Thymus (tissue), 11 donors: ENCODE measurements around the gene CACNA2D4. TPM values are rescaled to one million over a fixed set of nuclear protein-coding genes. Genes with fewer than 3 reads are reported as not detected.

Experiments
- DNase-seq, 9 donors: peaks; one replicate each; pipeline ENCODE4 v3.0.0-alpha.2; 2013; ENCODE audit warnings: low spot score in 9 of 9, low read depth in 6 of 9, missing footprints in 1 of 9
- H3K27ac ChIP-seq, 2 donors: one replicate each; pipeline ENCODE4 v1.5.1; 2013; ENCODE audit warnings: control low read depth in 1 of 2, low read depth in 1 of 2, low read length in 1 of 2, mild to moderate bottlenecking in 1 of 2, moderate library complexity in 1 of 2
- H3K27me3 ChIP-seq, 2 donors: one replicate each; pipeline ENCODE4 v1.5.1; 2013; ENCODE audit warnings: low read length in 1 of 2; ENCODE audit not compliant: control insufficient read depth in 2 of 2, insufficient read depth in 1 of 2
- H3K36me3 ChIP-seq, 2 donors: one replicate each; pipeline ENCODE4 v1.5.1; 2013; ENCODE audit warnings: low read length in 1 of 2, mild to moderate bottlenecking in 1 of 2, moderate library complexity in 1 of 2; ENCODE audit not compliant: control insufficient read depth in 2 of 2, insufficient read depth in 2 of 2
- H3K4me1 ChIP-seq, 2 donors: one replicate each; pipeline ENCODE4 v1.5.1; 2013; ENCODE audit warnings: low read length in 2 of 2; ENCODE audit not compliant: control insufficient read depth in 2 of 2, insufficient read depth in 2 of 2
- H3K4me3 ChIP-seq, 2 donors: one replicate each; pipeline ENCODE4 v1.5.1; 2013; ENCODE audit warnings: low read length in 2 of 2, control low read depth in 1 of 2, mild to moderate bottlenecking in 1 of 2
- H3K9me3 ChIP-seq, 2 donors: one replicate each; pipeline ENCODE4 v1.5.1; 2013; ENCODE audit warnings: low read length in 1 of 2, mild to moderate bottlenecking in 1 of 2; ENCODE audit not compliant: control insufficient read depth in 2 of 2, insufficient read depth in 1 of 2
- WGBS: extraction: QIAGEN DNeasy Blood & Tissue Kit; methylation state at CpG from one replicate; pipeline ENCODE4 v1.1.7; 2013; 5-methylcytosine and 5-hydroxymethylcytosine counted together
- polyA plus RNA-seq: library from polyadenylated mRNA; stranded (reverse); fragments of 200-250 nt; gene quantifications from one replicate; pipeline ENCODE4 v1.2.3, GENCODE V29; 2013
- total RNA-seq: library from RNA; stranded (reverse); fragments of 120-200 nt; gene quantifications from one replicate; pipeline ENCODE4 v1.2.4, GENCODE V29; 2013
- donor health status: healthy.

Gene CACNA2D4
- total and polyA plus RNA-seq, 2 donors: 4.9 to 5.1 TPM

GRCh38 chr12:1837541-1838204, 80.8 kb downstream of the CACNA2D4 start:
- Histone ChIP-seq H3K4me1 (peaks cover 0 to 6% of the 10 kb centered on the region in 2 donors), H3K27me3 (peaks cover 0 to 17% of the 10 kb centered on the region in 2 donors), H3K36me3 (no peaks in the 10 kb centered on the region), H3K4me3 (no peak overlapping the region), H3K27ac (no peak overlapping the region), H3K9me3 (no peaks in the 10 kb centered on the region)
- 97% methylated on average over 12 of the region's 12 CpGs for WGBS
- DNase-seq: no peak

DNA sequence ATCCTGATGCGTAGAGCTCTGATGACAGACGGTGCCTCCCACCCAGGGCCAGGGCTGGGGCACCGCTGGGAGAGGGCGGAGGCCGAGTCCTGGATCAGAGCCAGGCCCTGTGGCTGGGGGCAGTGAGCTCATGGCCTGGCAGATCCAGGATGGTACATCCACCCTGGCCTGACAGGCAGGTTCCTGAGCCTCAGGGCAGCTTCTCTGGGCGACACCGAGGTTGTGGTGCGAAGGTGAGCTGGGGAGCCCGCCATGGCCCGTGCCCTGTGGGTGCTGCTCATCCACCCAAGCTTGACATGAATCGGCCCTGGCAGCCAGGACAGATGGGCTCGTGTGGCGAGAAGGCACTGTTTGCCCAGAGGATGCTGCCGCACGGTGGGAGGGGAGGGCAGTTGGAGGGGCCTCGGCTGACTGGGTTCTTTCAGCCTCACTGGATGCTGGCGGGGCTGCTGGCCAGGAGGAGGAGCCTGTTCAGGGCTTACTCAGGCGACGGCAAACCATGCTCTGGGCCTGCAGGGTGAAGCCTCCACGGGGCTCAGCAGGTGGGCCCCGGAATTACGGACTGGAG, 81.5 kb downstream of the CACNA2D4 start:
- DNase-seq: no peak
- peaks cover 0 to under 1% of the 10 kb centered on the region in 2 donors for H3K4me1 ChIP-seq

GRCh38 chr12:1836241-1836803, 82.1 kb downstream of the CACNA2D4 start:
- Histone ChIP-seq H3K27me3 (peaks cover 6 to 27% of the 10 kb centered on the region in 2 donors), H3K27ac (no peak overlapping the region), H3K36me3 (no peaks in the 10 kb centered on the region), H3K9me3 (no peaks in the 10 kb centered on the region), H3K4me3 (no peak overlapping the region), H3K4me1 (peaks cover 0 to 2% of the 10 kb centered on the region in 2 donors)
- no peak for DNase-seq
- WGBS: 90% methylated on average over 7 of the region's 7 CpGs

More for the DNA sequence above, 81.5 kb downstream of the CACNA2D4 start:
- no peak overlapping the region for H3K4me3 ChIP-seq
- no peak overlapping the region for H3K27ac ChIP-seq
- no peaks in the 10 kb centered on the region for H3K9me3 ChIP-seq
- peaks cover under 1 to 21% of the 10 kb centered on the region in 2 donors for H3K27me3 ChIP-seq
- H3K36me3 ChIP-seq: no peaks in the 10 kb centered on the region
- 92% methylated on average over 22 of the region's 22 CpGs for WGBS

- H3K27ac ChIP-seq: no peak overlapping the region
- WGBS: 91% methylated on average over 22 of the region's 22 CpGs
- no peak for DNase-seq
- peaks cover 9 to 33% of the 10 kb centered on the region in 2 donors for H3K27me3 ChIP-seq
- no peak overlapping the region for H3K4me3 ChIP-seq
- H3K9me3 ChIP-seq: no peaks in the 10 kb centered on the region
- no peaks in the 10 kb centered on the region for H3K36me3 ChIP-seq
- H3K4me1 ChIP-seq: peaks cover 0 to 3% of the 10 kb centered on the region in 2 donors
These were observed 83.0 kb downstream of the CACNA2D4 start for GRCh38 chr12:1835211-1836131.

GRCh38 chr12:1834186-1834925, 84.1 kb downstream of the CACNA2D4 start:
- 93% methylated on average over 34 of the region's 34 CpGs for WGBS
- no peaks in the 10 kb centered on the region for H3K9me3 ChIP-seq
- no peak overlapping the region for H3K27ac ChIP-seq
- peaks cover 0 to 3% of the 10 kb centered on the region in 2 donors for H3K4me1 ChIP-seq
- peaks cover 9 to 44% of the 10 kb centered on the region in 2 donors for H3K27me3 ChIP-seq
- DNase-seq: no peak
- no peaks in the 10 kb centered on the region for H3K36me3 ChIP-seq
- H3K4me3 ChIP-seq: no peak overlapping the region

DNA sequence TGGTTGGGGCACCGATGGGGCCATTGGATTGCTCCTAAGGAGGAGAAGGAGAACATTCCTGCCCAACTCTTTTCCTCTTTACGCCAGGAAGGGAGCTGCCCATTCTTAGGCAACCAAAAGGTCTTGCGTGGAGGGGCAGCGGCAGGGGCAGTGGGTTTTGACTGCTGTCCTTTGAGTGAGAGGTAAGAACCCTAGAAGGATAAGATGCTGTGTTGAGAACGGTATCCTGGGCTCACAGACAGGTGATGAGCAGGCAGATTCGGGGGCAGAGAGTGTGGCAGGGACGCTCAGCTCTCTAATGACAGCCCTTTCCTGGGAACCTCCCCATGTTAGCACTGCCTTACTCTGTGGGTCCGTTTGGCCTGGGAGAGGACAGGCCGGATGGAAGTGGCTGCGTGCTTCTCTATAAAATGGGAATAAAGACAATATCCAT, 84.8 kb downstream of the CACNA2D4 start:
- H3K4me1 ChIP-seq: peaks cover 0 to 3% of the 10 kb centered on the region in 2 donors
- no peak overlapping the region for H3K4me3 ChIP-seq
- H3K36me3 ChIP-seq: no peaks in the 10 kb centered on the region
- no peaks in the 10 kb centered on the region for H3K9me3 ChIP-seq
- peaks cover 9 to 52% of the 10 kb centered on the region in 2 donors for H3K27me3 ChIP-seq
- DNase-seq: no peak
- no peak overlapping the region for H3K27ac ChIP-seq
- 89% methylated on average over 10 of the region's 10 CpGs for WGBS

DNA sequence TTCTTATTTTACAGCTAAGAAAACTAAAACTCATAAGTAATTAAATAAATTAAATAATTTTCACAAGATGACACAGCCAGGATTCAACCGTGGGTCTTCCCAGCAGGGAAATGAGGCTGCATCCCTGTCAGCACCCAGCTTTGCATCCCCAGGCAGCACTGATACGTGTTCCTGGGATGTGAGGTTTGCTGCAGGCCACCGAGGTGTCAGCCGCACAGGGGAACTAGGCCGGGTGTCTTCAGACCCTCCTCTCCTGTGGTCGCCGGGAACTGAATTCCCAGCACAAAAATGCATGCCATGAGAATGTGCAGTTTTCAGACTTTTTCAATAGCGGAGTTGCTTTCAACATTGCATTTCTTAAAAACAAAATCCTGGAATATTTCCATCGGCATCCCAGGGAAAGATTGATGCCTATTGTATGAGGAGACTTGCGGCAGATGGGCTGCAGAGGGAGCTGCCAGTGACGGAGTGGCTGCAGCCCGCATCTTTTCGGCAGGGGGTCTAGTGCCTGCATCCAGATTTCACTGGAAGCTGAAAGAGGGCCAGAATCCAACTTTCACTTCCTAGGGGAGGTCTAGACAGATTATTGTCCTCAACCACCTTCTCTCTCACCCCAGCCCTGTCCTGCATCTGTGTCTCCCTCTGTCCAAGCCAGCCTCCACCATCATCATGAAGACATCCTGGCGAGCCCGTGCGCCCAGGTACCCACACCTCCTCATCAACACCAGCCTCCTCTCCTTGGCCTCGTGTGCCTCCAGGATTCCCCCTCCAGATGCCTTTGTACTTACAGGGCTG, 85.5 kb downstream of the CACNA2D4 start:
- Histone ChIP-seq H3K4me1 (peaks cover 0 to 3% of the 10 kb centered on the region in 2 donors), H3K27me3 (peaks cover 9 to 58% of the 10 kb centered on the region in 2 donors), H3K27ac (no peak overlapping the region), H3K9me3 (no peaks in the 10 kb centered on the region), H3K4me3 (no peak overlapping the region), H3K36me3 (no peaks in the 10 kb centered on the region)
- no peak for DNase-seq
- WGBS: 84% methylated on average over 17 of the region's 17 CpGs
